Nephron (organoid): Measurements from ENCODE around the gene ORM1.

Source experiments
- H3K27ac Mint-ChIP-seq, 3 experiments: 2 replicates each; pipeline ENCODE4 v1.8.0; 2020; ENCODE audit warnings: mixed read lengths in 3 of 3, mild to moderate bottlenecking in 2 of 3, moderate library complexity in 1 of 3
- H3K27me3 Mint-ChIP-seq: 2 replicates; pipeline ENCODE4 v1.8.0; 2021; ENCODE audit warnings: low read depth, mild to moderate bottlenecking, moderate library complexity, mixed read lengths
- H3K36me3 Mint-ChIP-seq: 2 replicates; pipeline ENCODE4 v1.8.0; 2020; ENCODE audit warnings: low read depth, mixed read lengths
- H3K4me1 Mint-ChIP-seq: 2 replicates; pipeline ENCODE4 v1.8.0; 2020; ENCODE audit warnings: mixed read lengths
- H3K4me3 Mint-ChIP-seq, 3 experiments: 2 replicates each; pipeline ENCODE4 v1.8.0; 2020; ENCODE audit warnings: mild to moderate bottlenecking in 3 of 3, mixed read lengths in 3 of 3, moderate library complexity in 2 of 3
- H3K9me3 Mint-ChIP-seq: 2 replicates; pipeline ENCODE4 v1.8.0; 2020; ENCODE audit warnings: mixed read lengths
- CTCF ChIP-seq, 3 experiments: fragments of 200-600 bp; sonication (generic); IDR thresholded peaks; one replicate each; pipeline ENCODE4 v1.5.0; 2021; ENCODE audit warnings: antibody characterized with exemption in 3 of 3; ENCODE audit not compliant: unreplicated experiment in 3 of 3

ORM1 gene

GRCh38 chr9:114296338-114296737, 26.6 kb upstream of the ORM1 start:
- Mint-ChIP-seq H3K27me3 (no peaks in the 10 kb centered on the region), H3K36me3 (peaks cover 83% of the 10 kb centered on the region), H3K27ac (no peak overlapping the region), H3K9me3 (peaks cover 24% of the 10 kb centered on the region), H3K4me3 (no peak overlapping the region), H3K4me1 (peaks cover 4% of the 10 kb centered on the region)
- TF ChIP-seq CTCF (IDR thresholded peaks at IDR 0.05; ENCODE audit: unreplicated experiment in 3 of 3) = no peak

GRCh38 chr9:114299286-114300152, 23.4 kb upstream of the ORM1 start:
- Mint-ChIP-seq H3K4me1 (no peaks in the 10 kb centered on the region), H3K9me3 (peaks cover 14% of the 10 kb centered on the region), H3K27ac (no peak overlapping the region), H3K36me3 (peaks cover 67% of the 10 kb centered on the region), H3K4me3 (no peak overlapping the region), H3K27me3 (no peaks in the 10 kb centered on the region)
- TF ChIP-seq CTCF (IDR thresholded peaks at IDR 0.05; ENCODE audit: unreplicated experiment in 3 of 3) = no peak

GRCh38 chr9:114300153-114300845, 22.6 kb upstream of the ORM1 start:
- H3K4me3 Mint-ChIP-seq = no peak overlapping the region
- no peaks in the 10 kb centered on the region for H3K27me3 Mint-ChIP-seq
- H3K9me3 Mint-ChIP-seq = peaks cover 6% of the 10 kb centered on the region
- no peak for TF ChIP-seq CTCF (IDR thresholded peaks at IDR 0.05; ENCODE audit: unreplicated experiment in 3 of 3)
- H3K36me3 Mint-ChIP-seq = peaks cover 59% of the 10 kb centered on the region
- no peak overlapping the region for H3K27ac Mint-ChIP-seq
- H3K4me1 Mint-ChIP-seq = peaks cover 3% of the 10 kb centered on the region

- peaks cover 3% of the 10 kb centered on the region for H3K27me3 Mint-ChIP-seq
- no peaks in the 10 kb centered on the region for H3K9me3 Mint-ChIP-seq
- H3K36me3 Mint-ChIP-seq = peaks cover 50% of the 10 kb centered on the region
- H3K27ac Mint-ChIP-seq = no peak overlapping the region
- no peak overlapping the region for H3K4me3 Mint-ChIP-seq
- no peak for TF ChIP-seq CTCF (IDR thresholded peaks at IDR 0.05; ENCODE audit: unreplicated experiment in 3 of 3)
- peaks cover 9% of the 10 kb centered on the region for H3K4me1 Mint-ChIP-seq
Measured at GRCh38 chr9:114300846-114301797, 21.8 kb upstream of the ORM1 start.

GRCh38 chr9:114301798-114302565, 20.9 kb upstream of the ORM1 start:
- Mint-ChIP-seq H3K9me3 (no peaks in the 10 kb centered on the region), H3K4me1 (peaks cover 9% of the 10 kb centered on the region), H3K27me3 (peaks cover 4% of the 10 kb centered on the region), H3K4me3 (no peak overlapping the region), H3K36me3 (peaks cover 42% of the 10 kb centered on the region), H3K27ac (no peak overlapping the region)
- no peak for TF ChIP-seq CTCF (IDR thresholded peaks at IDR 0.05; ENCODE audit: unreplicated experiment in 3 of 3)
